NCI-H2196 (cell line): ENCODE measurements around the gene PCDHB1.
"Not testable (repeated sequence)": the region's sequence is repeated elsewhere in the genome, so short reads cannot be mapped to it uniquely, and the experiment has no call there.

ENCODE experiments used
- DNase-seq: peaks from one replicate; lab custom pipeline; 2025; ENCODE audit not compliant: unreplicated experiment; lab: John Stamatoyannopoulos, UW

PCDHB1 gene

GRCh38 chr5:141082228-141082627 lies 31.1 kb downstream of the PCDHB1 start:
- DNase-seq: no peak

GRCh38 chr5:141084487-141084989 lies 33.4 kb downstream of the PCDHB1 start:
- peak; percentile 67 for DNase-seq

- no peak for DNase-seq
Measured at GRCh38 chr5:141094481-141095262, 43.5 kb downstream of the PCDHB1 start, which contains the start of gene PCDHB2. PCDHB2 (plus strand) TSS chr5:141094615; CDS start chr5:141094791, 176 bp downstream.

GRCh38 chr5:141095263-141095641 lies 44.1 kb downstream of the PCDHB1 start:
- no peak for DNase-seq

- DNase-seq: not testable (repeated sequence)
Measured at GRCh38 chr5:141096181-141096580, 45.0 kb downstream of the PCDHB1 start.

- not testable (repeated sequence) for DNase-seq
Measured at GRCh38 chr5:141096586-141096985, 45.4 kb downstream of the PCDHB1 start.

GRCh38 chr5:141100243-141100805 lies 49.1 kb downstream of the PCDHB1 start, which contains the start of gene PCDHB3:
PCDHB3 (plus strand) TSS chr5:141100473; CDS start chr5:141100650, 177 bp downstream.
- peak; percentile 78 for DNase-seq

GRCh38 chr5:141101059-141101458 lies 49.9 kb downstream of the PCDHB1 start:
- DNase-seq: peak; percentile 7

- DNase-seq: not testable (repeated sequence)
Measured at GRCh38 chr5:141102070-141102469, 50.9 kb downstream of the PCDHB1 start.

- not testable (repeated sequence) for DNase-seq
Measured at GRCh38 chr5:141102471-141102870, 51.3 kb downstream of the PCDHB1 start.

GRCh38 chr5:141105350-141105749 lies 54.2 kb downstream of the PCDHB1 start:
- DNase-seq: no peak
